HG02571 (cell line): ENCODE measurements around the gene ACTR8.

ENCODE experiments used
- ATAC-seq: cut with Tn5 transposase; IDR thresholded peaks from one replicate; pipeline ENCODE4 v1.9.1; 2021; ENCODE audit warnings: mild to moderate bottlenecking, moderate library complexity; ENCODE audit not compliant: unreplicated experiment

Gene ACTR8

GRCh38 chr3:53817809-53818208, 64.1 kb downstream of the ACTR8 start:
- no peak for ATAC-seq

- no peak for ATAC-seq
These were observed 64.7 kb downstream of the ACTR8 start for GRCh38 chr3:53817211-53817610.
